ENCODE results near the gene IFT57. TPM values are rescaled to one million over a fixed set of nuclear protein-coding genes. Genes with fewer than 3 reads are reported as not detected.

The IFT57 gene
- total and polyA plus RNA-seq, 9 of the 15 experiments (the other 6 are each of a cell fraction or from before 2014, with no cell fraction given) = 1.5 to 20.1 (median 9.9) TPM

- TF ChIP-seq CUX1 (CRISPR knock-in tag; IDR thresholded peaks at IDR 0.05) (peak; percentile 61; the same call in 1 of the 2 replicates), CREB1 (IDR thresholded peaks at IDR 0.05) (no peak), CREB1 (CRISPR knock-in tag; IDR thresholded peaks at IDR 0.05) (no peak), ZNF589 (CRISPR knock-in tag; IDR thresholded peaks at IDR 0.05; ENCODE audit: low read depth) (peak; percentile 88; the same call in 1 of the 2 replicates), TGIF2 (CRISPR knock-in tag; IDR thresholded peaks at IDR 0.05) (no peak), ZNF324 (CRISPR knock-in tag; IDR thresholded peaks at IDR 0.05) (no peak), ELF4 (CRISPR knock-in tag; IDR thresholded peaks at IDR 0.05) (no peak), BCOR (IDR thresholded peaks at IDR 0.05) (no peak), E2F1 (CRISPR knock-in tag; IDR thresholded peaks at IDR 0.05) (no peak), ZNF311 (CRISPR knock-in tag; IDR thresholded peaks at IDR 0.05) (peak; percentile 83), BRD4 (IDR thresholded peaks at IDR 0.05) (no peak; the same call in 1 of the 2 replicates), ZC3H8 (IDR thresholded peaks at IDR 0.05) (no peak), ZBTB8A (IDR thresholded peaks at IDR 0.05; ENCODE audit: partially characterized antibody) (no peak), KLF10 (CRISPR knock-in tag; IDR thresholded peaks at IDR 0.05) (no peak), HDAC2 (IDR thresholded peaks at IDR 0.05) (no peak; the same call in 1 of the 2 replicates), HCFC1 (IDR thresholded peaks at IDR 0.05; ENCODE audit: low read depth, low read length) (0 out of 2 replicates have a peak, but pooled peaks have one; percentile 4), HDAC8 (tag; IDR thresholded peaks at IDR 0.05) (peak; percentile 82), ZFP36 (IDR thresholded peaks at IDR 0.05; ENCODE audit: low read depth, low read length, partially characterized antibody) (no peak), FOS (IDR thresholded peaks at IDR 0.05; ENCODE audit: extremely low read depth, insufficient read length) (no peak), ZNF134 (CRISPR knock-in tag; conservative IDR thresholded peaks at IDR 0.05) (0 out of 2 replicates have a peak, but pooled peaks have one; percentile 20)
- TF ChIP-seq, protein P1, sequence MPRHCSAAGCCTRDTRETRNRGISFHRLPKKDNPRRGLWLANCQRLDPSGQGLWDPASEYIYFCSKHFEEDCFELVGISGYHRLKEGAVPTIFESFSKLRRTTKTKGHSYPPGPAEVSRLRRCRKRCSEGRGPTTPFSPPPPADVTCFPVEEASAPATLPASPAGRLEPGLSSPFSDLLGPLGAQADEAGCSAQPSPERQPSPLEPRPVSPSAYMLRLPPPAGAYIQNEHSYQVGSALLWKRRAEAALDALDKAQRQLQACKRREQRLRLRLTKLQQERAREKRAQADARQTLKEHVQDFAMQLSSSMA (CRISPR knock-in tag; IDR thresholded peaks at IDR 0.05) = no peak
- TF ChIP-seq, protein P2, sequence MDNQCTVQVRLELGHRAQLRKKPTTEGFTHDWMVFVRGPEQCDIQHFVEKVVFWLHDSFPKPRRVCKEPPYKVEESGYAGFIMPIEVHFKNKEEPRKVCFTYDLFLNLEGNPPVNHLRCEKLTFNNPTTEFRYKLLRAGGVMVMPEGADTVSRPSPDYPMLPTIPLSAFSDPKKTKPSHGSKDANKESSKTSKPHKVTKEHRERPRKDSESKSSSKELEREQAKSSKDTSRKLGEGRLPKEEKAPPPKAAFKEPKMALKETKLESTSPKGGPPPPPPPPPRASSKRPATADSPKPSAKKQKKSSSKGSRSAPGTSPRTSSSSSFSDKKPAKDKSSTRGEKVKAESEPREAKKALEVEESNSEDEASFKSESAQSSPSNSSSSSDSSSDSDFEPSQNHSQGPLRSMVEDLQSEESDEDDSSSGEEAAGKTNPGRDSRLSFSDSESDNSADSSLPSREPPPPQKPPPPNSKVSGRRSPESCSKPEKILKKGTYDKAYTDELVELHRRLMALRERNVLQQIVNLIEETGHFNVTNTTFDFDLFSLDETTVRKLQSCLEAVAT (IDR thresholded peaks at IDR 0.05) = no peak
These were observed 97.7 kb downstream of the IFT57 start (continued) for GRCh38 chr3:108124337-108125152.
